ENCODE measurements around the gene NEU4. TPM values are rescaled to one million over a fixed set of nuclear protein-coding genes. Genes with fewer than 3 reads are reported as not detected.

Gene NEU4
- total RNA-seq, 2 donors from 2014 or later: 1.2 TPM

DNA sequence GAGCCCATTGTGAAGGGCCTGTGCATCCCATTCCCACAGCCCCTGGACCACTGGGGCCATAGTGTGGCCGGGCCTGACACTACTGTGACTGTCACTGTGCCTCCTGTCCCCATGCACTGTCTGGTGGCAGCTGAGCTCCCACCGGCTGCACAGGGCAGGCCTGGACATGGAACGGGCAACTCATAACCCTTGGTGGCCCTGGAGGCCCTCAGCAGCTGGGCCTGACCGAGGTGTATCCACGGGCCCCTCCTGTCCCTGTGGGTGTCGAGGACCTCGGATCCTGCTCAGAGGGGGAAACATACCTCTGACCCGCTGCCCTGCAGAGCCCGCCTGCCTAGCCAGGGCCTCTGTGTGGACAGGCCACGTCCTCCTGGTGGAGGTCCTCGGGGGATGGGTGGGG lies 40.1 kb upstream of the NEU4 start:
- Mint-ChIP-seq H3K27ac (peak overlapping the region; percentile 13), H3K36me3 (ENCODE audit: low read depth) (peaks cover 3% of the 10 kb centered on the region), H3K27me3 (ENCODE audit: insufficient read depth) (no peaks in the 10 kb centered on the region), H3K4me1 (peaks cover 10% of the 10 kb centered on the region), H3K4me3 (no peak overlapping the region), H3K9me3 (no peaks in the 10 kb centered on the region)
- Histone ChIP-seq H3K27me3 (ENCODE audit: control insufficient read depth, insufficient read depth, low read length, poor library complexity, severe bottlenecking) (no peaks in the 10 kb centered on the region), H3K27ac (ENCODE audit: low read depth, low read length) (no peak overlapping the region), H3K9me3 (ENCODE audit: control insufficient read depth, low read length) (no peaks in the 10 kb centered on the region), H3K9ac (ENCODE audit: extremely low read depth, low read length, poor library complexity, severe bottlenecking) (no peak overlapping the region), H3K4me1 (ENCODE audit: control insufficient read depth, insufficient read depth, low read length) (peaks cover 5% of the 10 kb centered on the region), H3K36me3 (ENCODE audit: control insufficient read depth, insufficient read depth, low read length) (no peaks in the 10 kb centered on the region), H3K4me3 (ENCODE audit: low read length) (no peak overlapping the region)
- 80 to 94% methylated on average over 11 of the region's 11 CpGs for WGBS, 2 experiments (ENCODE audit: insufficient coverage in 1 of 2, insufficient read length in 1 of 2)
- no peak for DNase-seq
- TF ChIP-seq, protein P1, sequence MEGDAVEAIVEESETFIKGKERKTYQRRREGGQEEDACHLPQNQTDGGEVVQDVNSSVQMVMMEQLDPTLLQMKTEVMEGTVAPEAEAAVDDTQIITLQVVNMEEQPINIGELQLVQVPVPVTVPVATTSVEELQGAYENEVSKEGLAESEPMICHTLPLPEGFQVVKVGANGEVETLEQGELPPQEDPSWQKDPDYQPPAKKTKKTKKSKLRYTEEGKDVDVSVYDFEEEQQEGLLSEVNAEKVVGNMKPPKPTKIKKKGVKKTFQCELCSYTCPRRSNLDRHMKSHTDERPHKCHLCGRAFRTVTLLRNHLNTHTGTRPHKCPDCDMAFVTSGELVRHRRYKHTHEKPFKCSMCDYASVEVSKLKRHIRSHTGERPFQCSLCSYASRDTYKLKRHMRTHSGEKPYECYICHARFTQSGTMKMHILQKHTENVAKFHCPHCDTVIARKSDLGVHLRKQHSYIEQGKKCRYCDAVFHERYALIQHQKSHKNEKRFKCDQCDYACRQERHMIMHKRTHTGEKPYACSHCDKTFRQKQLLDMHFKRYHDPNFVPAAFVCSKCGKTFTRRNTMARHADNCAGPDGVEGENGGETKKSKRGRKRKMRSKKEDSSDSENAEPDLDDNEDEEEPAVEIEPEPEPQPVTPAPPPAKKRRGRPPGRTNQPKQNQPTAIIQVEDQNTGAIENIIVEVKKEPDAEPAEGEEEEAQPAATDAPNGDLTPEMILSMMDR (conservative IDR thresholded peaks at IDR 0.05): no peak

GRCh38 chr2:241769819-241770184 lies 39.2 kb upstream of the NEU4 start:
- H3K27me3 Mint-ChIP-seq (ENCODE audit: insufficient read depth): no peaks in the 10 kb centered on the region
- H3K9me3 Mint-ChIP-seq: no peaks in the 10 kb centered on the region
- WGBS, 2 experiments (ENCODE audit: insufficient coverage in 1 of 2, insufficient read length in 1 of 2): 95 to 96% methylated on average over 5 to 13 of the region's 13 CpGs
- no peaks in the 10 kb centered on the region for H3K27me3 ChIP-seq (ENCODE audit: control insufficient read depth, insufficient read depth, low read length, poor library complexity, severe bottlenecking)
- no peak overlapping the region for H3K4me3 Mint-ChIP-seq
- H3K27ac ChIP-seq (ENCODE audit: low read depth, low read length): no peak overlapping the region
- H3K9ac ChIP-seq (ENCODE audit: extremely low read depth, low read length, poor library complexity, severe bottlenecking): no peak overlapping the region
- TF ChIP-seq, protein P1 (conservative IDR thresholded peaks at IDR 0.05): no peak
- no peak overlapping the region for H3K4me3 ChIP-seq (ENCODE audit: low read length)
- no peaks in the 10 kb centered on the region for H3K9me3 ChIP-seq (ENCODE audit: control insufficient read depth, low read length)
- no peak overlapping the region for H3K27ac Mint-ChIP-seq
- H3K4me1 Mint-ChIP-seq: peaks cover 9% of the 10 kb centered on the region
- DNase-seq: no peak
- peaks cover 5% of the 10 kb centered on the region for H3K4me1 ChIP-seq (ENCODE audit: control insufficient read depth, insufficient read depth, low read length)
- H3K36me3 ChIP-seq (ENCODE audit: control insufficient read depth, insufficient read depth, low read length): no peaks in the 10 kb centered on the region
- H3K36me3 Mint-ChIP-seq (ENCODE audit: low read depth): peaks cover 3% of the 10 kb centered on the region

- Mint-ChIP-seq H3K4me1 (peaks cover 9% of the 10 kb centered on the region), H3K27ac (no peak overlapping the region), H3K36me3 (ENCODE audit: low read depth) (peaks cover 3% of the 10 kb centered on the region), H3K27me3 (ENCODE audit: insufficient read depth) (no peaks in the 10 kb centered on the region), H3K9me3 (no peaks in the 10 kb centered on the region), H3K4me3 (no peak overlapping the region)
- WGBS, 2 experiments (ENCODE audit: insufficient coverage in 1 of 2, insufficient read length in 1 of 2): 83 to 86% methylated on average over 15 to 27 of the region's 27 CpGs
- no peaks in the 10 kb centered on the region for H3K9me3 ChIP-seq (ENCODE audit: control insufficient read depth, low read length)
- peak; percentile 69 for DNase-seq
- no peaks in the 10 kb centered on the region for H3K36me3 ChIP-seq (ENCODE audit: control insufficient read depth, insufficient read depth, low read length)
- no peak overlapping the region for H3K4me3 ChIP-seq (ENCODE audit: low read length)
- H3K9ac ChIP-seq (ENCODE audit: extremely low read depth, low read length, poor library complexity, severe bottlenecking): no peak overlapping the region
- H3K27me3 ChIP-seq (ENCODE audit: control insufficient read depth, insufficient read depth, low read length, poor library complexity, severe bottlenecking): no peaks in the 10 kb centered on the region
- peaks cover 5% of the 10 kb centered on the region for H3K4me1 ChIP-seq (ENCODE audit: control insufficient read depth, insufficient read depth, low read length)
- TF ChIP-seq, protein P1 (conservative IDR thresholded peaks at IDR 0.05): no peak
- H3K27ac ChIP-seq (ENCODE audit: low read depth, low read length): peak overlapping the region; percentile 44
These were observed 38.6 kb upstream of the NEU4 start for GRCh38 chr2:241770185-241770935.

All from endodermal cell (in vitro differentiated cells).